GM12891 (cell line): ENCODE results near the gene ASXL1.

Source experiments
- POLR2A ChIP-seq: IDR thresholded peaks from 2 replicates; pipeline ENCODE4 v1.6.1; 2011; ENCODE audit warnings: low read depth, low read length, control low read depth
- POLR2AphosphoS5 ChIP-seq: IDR thresholded peaks from 2 replicates; pipeline ENCODE4 v1.6.1; 2011; ENCODE audit warnings: low read depth, low read length, control low read depth
- SPI1 ChIP-seq: IDR thresholded peaks from 2 replicates; pipeline ENCODE4 v1.6.1; 2011; ENCODE audit warnings: low read depth, low read length, control low read depth

GRCh38 chr20:32343439-32343838 lies 14.7 kb upstream of the ASXL1 start:
- TF ChIP-seq SPI1 (no peak), POLR2A (no peak), POLR2AphosphoS5 (no peak)
